GM20000 (cell line): Measurements from ENCODE around the gene CCDC60.

ENCODE experiments used
- DNase-seq: peaks from one replicate; pipeline ENCODE4 v3.0.0; 2012; ENCODE audit warnings: low spot score
- TF ChIP-seq, protein P1 (sequence below): IDR thresholded peaks from 2 replicates; pipeline ENCODE4 v1.5.1; 2012; ENCODE audit warnings: mild to moderate bottlenecking, control low read depth; ENCODE audit errors: extremely low read depth, missing control alignments

The CCDC60 gene

GRCh38 chr12:119475650-119476049, 141.1 kb downstream of the CCDC60 start:
- TF ChIP-seq, protein P1, sequence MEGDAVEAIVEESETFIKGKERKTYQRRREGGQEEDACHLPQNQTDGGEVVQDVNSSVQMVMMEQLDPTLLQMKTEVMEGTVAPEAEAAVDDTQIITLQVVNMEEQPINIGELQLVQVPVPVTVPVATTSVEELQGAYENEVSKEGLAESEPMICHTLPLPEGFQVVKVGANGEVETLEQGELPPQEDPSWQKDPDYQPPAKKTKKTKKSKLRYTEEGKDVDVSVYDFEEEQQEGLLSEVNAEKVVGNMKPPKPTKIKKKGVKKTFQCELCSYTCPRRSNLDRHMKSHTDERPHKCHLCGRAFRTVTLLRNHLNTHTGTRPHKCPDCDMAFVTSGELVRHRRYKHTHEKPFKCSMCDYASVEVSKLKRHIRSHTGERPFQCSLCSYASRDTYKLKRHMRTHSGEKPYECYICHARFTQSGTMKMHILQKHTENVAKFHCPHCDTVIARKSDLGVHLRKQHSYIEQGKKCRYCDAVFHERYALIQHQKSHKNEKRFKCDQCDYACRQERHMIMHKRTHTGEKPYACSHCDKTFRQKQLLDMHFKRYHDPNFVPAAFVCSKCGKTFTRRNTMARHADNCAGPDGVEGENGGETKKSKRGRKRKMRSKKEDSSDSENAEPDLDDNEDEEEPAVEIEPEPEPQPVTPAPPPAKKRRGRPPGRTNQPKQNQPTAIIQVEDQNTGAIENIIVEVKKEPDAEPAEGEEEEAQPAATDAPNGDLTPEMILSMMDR = no peak
- no peak for DNase-seq

- TF ChIP-seq, protein P1 = no peak
- DNase-seq = no peak
These were observed 142.4 kb downstream of the CCDC60 start for GRCh38 chr12:119476951-119477350.

GRCh38 chr12:119479121-119479561, 144.6 kb downstream of the CCDC60 start:
- DNase-seq = no peak

DNA sequence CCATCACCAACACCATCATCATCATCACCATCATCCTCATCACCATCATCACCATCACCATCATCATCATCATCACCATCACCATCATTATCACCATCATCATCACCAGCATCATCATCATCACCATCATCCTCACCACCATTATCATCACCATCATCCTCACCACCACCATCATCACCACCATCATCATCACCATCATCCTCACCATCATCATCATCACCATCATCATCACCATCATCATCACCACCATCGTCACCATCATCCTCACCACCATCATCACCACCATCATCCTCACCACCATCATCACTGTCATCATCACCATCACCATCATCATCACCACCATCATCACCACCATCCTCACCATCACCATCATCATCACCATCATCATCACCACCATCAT, 146.0 kb downstream of the CCDC60 start:
- TF ChIP-seq, protein P1 = no peak
- no peak for DNase-seq

More at GRCh38 chr12:119479121-119479561, 144.6 kb downstream of the CCDC60 start:
- TF ChIP-seq, protein P1 = no peak

DNA sequence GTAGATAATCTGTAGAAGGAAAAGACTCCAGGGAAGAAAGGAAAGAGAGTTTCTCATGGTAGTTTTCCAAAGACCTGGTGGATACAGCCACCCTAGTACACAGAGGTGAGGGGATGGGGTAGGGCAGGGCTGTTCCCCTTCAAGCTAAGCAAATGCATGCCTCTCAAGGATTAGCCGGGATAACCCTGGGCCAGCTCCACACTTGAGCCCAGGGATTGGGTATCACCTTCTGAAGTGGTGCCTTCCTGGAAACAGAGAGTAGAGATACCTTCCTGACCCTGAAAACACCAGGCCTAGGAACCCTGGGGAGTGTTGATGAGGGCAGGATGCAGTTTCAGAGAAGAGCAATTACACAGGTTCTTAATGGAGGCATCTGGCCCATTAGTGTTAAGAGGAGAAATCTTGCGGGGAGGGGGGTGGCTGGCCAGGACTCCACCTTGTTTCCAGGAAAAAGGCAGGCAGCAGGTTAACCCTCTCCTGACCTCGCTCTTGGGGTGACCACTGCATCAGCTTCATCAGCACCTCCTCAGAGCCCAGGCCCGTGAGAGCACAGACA, 152.1 kb downstream of the CCDC60 start:
- TF ChIP-seq, protein P1 = no peak
- no peak for DNase-seq

- TF ChIP-seq, protein P1 = no peak
- no peak for DNase-seq
These were observed 157.3 kb downstream of the CCDC60 start for GRCh38 chr12:119491814-119492213.

DNA sequence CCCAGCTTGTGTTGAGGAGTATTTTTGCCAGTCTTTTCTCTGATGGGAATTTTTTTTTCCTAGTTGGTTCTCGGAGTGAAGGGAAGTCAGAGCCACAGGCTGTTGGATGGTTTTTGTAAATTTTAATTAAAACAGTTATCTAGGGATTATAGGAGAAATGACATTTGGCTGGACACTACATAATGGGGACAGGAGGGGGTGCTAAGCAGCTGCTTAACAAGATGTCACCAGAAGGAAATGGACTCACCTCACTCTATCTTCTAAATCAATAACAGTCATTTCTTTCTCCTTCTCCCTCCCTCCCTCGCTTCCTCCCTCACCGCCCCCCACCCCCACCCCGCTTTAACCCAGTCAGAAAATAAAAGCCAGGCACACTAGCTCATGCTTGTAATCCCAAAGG, 165.7 kb downstream of the CCDC60 start:
- no peak for DNase-seq
- TF ChIP-seq, protein P1 = no peak
